Lower lobe of right lung (tissue), 2 donors: ENCODE results near the gene ROR1. TPM values are rescaled to one million over a fixed set of nuclear protein-coding genes. Genes with fewer than 3 reads are reported as not detected.

ENCODE experiments used
- ATAC-seq, 2 donors: fragments of 200-7000 bp; cut with Tn5 transposase; one replicate each; pipeline ENCODE4 v1.9.1; 2020 to 2022; ENCODE audit warnings: mild to moderate bottlenecking in 2 of 2, moderate library complexity in 2 of 2
- DNase-seq: peaks from one replicate; pipeline ENCODE4 v3.0.0-alpha.2; 2020
- H3K27ac ChIP-seq: fragments of 200-600 bp; one replicate; pipeline ENCODE4 v1.8.0; 2022
- H3K27me3 ChIP-seq: fragments of 200-600 bp; one replicate; pipeline ENCODE4 v1.8.0; 2022; ENCODE audit warnings: low read depth
- H3K36me3 ChIP-seq: fragments of 200-600 bp; one replicate; pipeline ENCODE4 v1.8.0; 2022; ENCODE audit warnings: mild to moderate bottlenecking
- H3K4me1 ChIP-seq: fragments of 200-600 bp; one replicate; pipeline ENCODE4 v1.8.0; 2022
- H3K4me3 ChIP-seq: fragments of 200-600 bp; one replicate; pipeline ENCODE4 v1.8.0; 2022; ENCODE audit warnings: mild to moderate bottlenecking
- H3K9me3 ChIP-seq: fragments of 200-600 bp; one replicate; pipeline ENCODE4 v1.8.0; 2022
- intact Hi-C: fragments of 100-400 bp; cut with DNase I; formaldehyde crosslinking; loops from one replicate; pipeline ENCODE4 v1.11.0; 2022
- total RNA-seq: library from RNA; stranded (reverse); fragmentation: NEBNext Ultra II Directional; extraction: Animal tissue kit (Norgen Biotek cat#: 25700); gene quantifications from one replicate; pipeline ENCODE4 v1.2.1, GENCODE V29; 2021
- TF ChIP-seq, protein P1 (sequence below): fragments of 200-600 bp; IDR thresholded peaks from one replicate; pipeline ENCODE4 v1.8.0; 2022; ENCODE audit warnings: antibody characterized with exemption, mild to moderate bottlenecking
- donor health status: DM: no; HTN: yes; CAD: no; lungs with severe emphysema.

ROR1 gene
- total RNA-seq, 1 donor from 2014 or later = 15.8 TPM

DNA sequence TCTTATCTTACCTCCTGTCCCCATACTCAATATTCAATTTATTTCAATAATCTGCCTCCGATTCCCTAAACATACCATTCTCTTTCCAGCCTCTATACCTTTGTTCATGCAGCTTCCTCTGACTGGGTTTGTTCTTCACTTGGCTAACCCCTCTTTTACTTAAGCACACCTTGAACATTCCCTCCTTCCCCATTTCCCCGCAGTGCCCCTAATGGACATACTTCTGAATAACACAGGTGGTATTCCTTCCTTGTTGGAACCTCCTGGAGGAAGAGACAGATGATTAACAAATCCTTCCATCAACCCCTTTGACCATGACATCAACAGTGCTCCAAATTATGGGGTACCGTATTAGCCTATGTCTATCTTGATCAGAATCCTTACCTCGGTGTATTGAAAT lies 239.6 kb downstream of the ROR1 start:
- DNase-seq (no peak), ATAC-seq (no peak)
- no peaks in the 10 kb centered on the region for H3K4me1 ChIP-seq
- no peaks in the 10 kb centered on the region for H3K27me3 ChIP-seq
- H3K4me3 ChIP-seq = no peak overlapping the region
- H3K27ac ChIP-seq = no peak overlapping the region
- H3K36me3 ChIP-seq = no peaks in the 10 kb centered on the region
- intact Hi-C loops = no loop called here
- TF ChIP-seq, protein P1, sequence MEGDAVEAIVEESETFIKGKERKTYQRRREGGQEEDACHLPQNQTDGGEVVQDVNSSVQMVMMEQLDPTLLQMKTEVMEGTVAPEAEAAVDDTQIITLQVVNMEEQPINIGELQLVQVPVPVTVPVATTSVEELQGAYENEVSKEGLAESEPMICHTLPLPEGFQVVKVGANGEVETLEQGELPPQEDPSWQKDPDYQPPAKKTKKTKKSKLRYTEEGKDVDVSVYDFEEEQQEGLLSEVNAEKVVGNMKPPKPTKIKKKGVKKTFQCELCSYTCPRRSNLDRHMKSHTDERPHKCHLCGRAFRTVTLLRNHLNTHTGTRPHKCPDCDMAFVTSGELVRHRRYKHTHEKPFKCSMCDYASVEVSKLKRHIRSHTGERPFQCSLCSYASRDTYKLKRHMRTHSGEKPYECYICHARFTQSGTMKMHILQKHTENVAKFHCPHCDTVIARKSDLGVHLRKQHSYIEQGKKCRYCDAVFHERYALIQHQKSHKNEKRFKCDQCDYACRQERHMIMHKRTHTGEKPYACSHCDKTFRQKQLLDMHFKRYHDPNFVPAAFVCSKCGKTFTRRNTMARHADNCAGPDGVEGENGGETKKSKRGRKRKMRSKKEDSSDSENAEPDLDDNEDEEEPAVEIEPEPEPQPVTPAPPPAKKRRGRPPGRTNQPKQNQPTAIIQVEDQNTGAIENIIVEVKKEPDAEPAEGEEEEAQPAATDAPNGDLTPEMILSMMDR = no peak
- H3K9me3 ChIP-seq = no peaks in the 10 kb centered on the region

DNA sequence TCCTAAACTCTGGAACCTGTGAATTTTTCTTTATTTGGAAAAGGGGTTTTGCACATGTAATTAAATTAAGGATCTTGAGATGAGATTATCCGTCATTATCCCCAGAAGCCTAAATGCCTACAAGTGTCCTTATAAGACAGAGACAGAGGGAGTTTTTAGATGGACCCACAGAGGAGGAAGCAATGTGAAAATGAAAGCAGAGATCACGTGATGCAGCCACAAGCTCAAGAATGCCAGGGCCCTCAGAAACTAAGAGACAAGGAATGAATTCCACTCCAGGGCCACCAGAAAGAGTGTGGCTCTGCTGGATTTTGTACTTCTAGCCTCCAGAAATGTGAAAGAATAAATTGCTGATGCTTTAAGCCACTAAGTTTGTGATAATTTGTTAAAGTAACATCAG lies 246.0 kb downstream of the ROR1 start:
- intact Hi-C loops = no loop called here
- no peaks in the 10 kb centered on the region for H3K36me3 ChIP-seq
- H3K27me3 ChIP-seq = no peaks in the 10 kb centered on the region
- no peaks in the 10 kb centered on the region for H3K4me1 ChIP-seq
- ATAC-seq (peak; percentile 64 to 88), DNase-seq (no peak)
- TF ChIP-seq, protein P1 = no peak
- no peak overlapping the region for H3K4me3 ChIP-seq
- H3K27ac ChIP-seq = peak overlapping the region; percentile 54
- no peaks in the 10 kb centered on the region for H3K9me3 ChIP-seq

DNA sequence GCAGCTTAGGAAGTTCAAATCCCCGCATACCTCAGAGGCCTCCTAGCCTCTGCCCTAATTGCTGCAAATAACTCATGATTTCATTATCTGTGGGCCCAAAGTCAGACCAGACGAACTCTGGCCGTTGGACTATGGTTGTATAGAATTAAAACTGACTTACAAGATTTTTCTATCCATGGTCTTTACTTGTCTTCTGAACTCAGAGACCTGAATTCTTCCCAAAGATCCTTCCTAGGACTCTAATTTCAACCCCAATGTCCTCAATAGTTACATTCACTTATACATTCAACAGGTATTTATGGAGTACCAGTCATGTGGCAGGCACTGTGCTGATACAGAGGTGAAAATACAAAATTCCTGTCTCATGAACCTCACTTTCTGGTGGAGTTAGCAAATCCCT lies 247.2 kb downstream of the ROR1 start:
- TF ChIP-seq, protein P1 = no peak
- intact Hi-C loops = no loop called here
- no peaks in the 10 kb centered on the region for H3K4me1 ChIP-seq
- no peak for DNase-seq
- no peaks in the 10 kb centered on the region for H3K9me3 ChIP-seq
- no peak overlapping the region for H3K4me3 ChIP-seq
- H3K27ac ChIP-seq = no peak overlapping the region
- no peak for ATAC-seq
- H3K27me3 ChIP-seq = no peaks in the 10 kb centered on the region
- H3K36me3 ChIP-seq = no peaks in the 10 kb centered on the region

DNA sequence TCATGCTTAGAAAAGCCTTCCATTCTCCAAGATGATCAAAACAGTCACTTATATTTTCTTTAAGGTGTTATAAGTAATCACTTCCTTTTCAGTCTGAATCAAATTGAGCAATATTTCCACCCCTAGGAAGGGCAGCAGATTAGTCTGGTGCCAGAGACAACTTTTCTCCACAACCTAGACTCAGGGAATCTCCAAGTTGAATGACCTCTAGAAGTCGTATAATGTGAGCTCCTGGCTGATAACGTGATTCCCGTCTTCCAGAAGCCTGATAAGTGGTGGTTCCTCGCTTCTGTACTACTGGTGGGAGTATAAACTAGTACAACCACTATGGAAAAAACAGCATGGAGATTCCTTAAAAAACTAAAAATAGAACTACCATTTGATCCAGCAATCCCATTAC lies 251.2 kb downstream of the ROR1 start:
- no peak for ATAC-seq
- no peaks in the 10 kb centered on the region for H3K4me1 ChIP-seq
- H3K27ac ChIP-seq = no peak overlapping the region
- DNase-seq = no peak
- H3K9me3 ChIP-seq = no peaks in the 10 kb centered on the region
- TF ChIP-seq, protein P1 = no peak
- intact Hi-C loops = no loop called here
- no peaks in the 10 kb centered on the region for H3K36me3 ChIP-seq
- no peak overlapping the region for H3K4me3 ChIP-seq
- H3K27me3 ChIP-seq = no peaks in the 10 kb centered on the region

DNA sequence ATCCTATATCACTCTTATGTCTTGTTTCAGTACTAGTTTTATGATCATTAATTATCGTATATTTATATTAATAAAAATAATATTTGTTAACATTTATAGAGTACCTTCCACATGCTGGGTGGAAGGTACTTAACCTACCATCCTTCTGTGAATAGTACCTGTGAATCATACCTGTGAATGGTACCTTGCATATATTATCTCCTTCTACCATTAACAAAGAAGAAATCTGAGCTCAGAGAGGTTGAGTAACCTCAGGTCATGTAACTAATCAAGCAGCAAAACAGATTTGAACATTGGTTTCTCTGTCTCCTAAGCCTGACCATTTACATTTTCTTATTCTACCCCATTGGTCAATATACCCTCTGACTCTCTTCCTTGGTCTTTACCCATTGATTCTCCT lies 255.2 kb downstream of the ROR1 start:
- Histone ChIP-seq H3K27me3 (no peaks in the 10 kb centered on the region), H3K4me3 (no peak overlapping the region), H3K27ac (no peak overlapping the region), H3K36me3 (no peaks in the 10 kb centered on the region), H3K4me1 (no peaks in the 10 kb centered on the region), H3K9me3 (no peaks in the 10 kb centered on the region)
- no peak for DNase-seq
- ATAC-seq = no peak
- intact Hi-C loops = no loop called here
- TF ChIP-seq, protein P1 = no peak

DNA sequence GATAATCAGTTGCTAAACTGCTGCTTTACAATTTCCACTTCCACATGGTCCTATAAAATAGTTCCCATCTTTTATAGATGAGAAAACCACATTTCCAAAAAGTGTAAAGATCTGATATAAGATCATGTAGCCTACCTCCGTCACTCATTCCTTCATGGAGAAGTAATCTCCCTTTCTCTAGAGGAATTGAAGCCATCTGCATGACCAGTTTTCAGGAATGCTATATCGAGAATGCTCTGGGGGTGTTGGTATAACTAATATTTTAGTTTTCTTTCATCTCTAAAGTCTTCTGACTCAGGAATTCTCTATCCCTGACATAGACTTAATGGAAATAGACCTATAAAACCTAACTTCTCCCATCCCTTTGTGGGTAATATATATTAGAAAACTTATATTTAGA lies 256.6 kb downstream of the ROR1 start:
- Histone ChIP-seq H3K27ac (no peak overlapping the region), H3K9me3 (no peaks in the 10 kb centered on the region), H3K36me3 (no peaks in the 10 kb centered on the region), H3K4me1 (no peaks in the 10 kb centered on the region), H3K27me3 (no peaks in the 10 kb centered on the region), H3K4me3 (no peak overlapping the region)
- ATAC-seq (no peak), DNase-seq (no peak)
- intact Hi-C loops = no loop called here
- TF ChIP-seq, protein P1 = no peak
